GM12864 (cell line): ENCODE data around the gene BIRC6.
"Not testable (repeated sequence)": the region's sequence is repeated elsewhere in the genome, so short reads cannot be mapped to it uniquely, and the experiment has no call there.

Experiments
- DNase-seq: peaks from one replicate; pipeline ENCODE4 v3.0.0-alpha.2; 2011; ENCODE audit warnings: low read depth
- H3K4me3 ChIP-seq: 2 replicates; pipeline ENCODE4 v1.5.1; 2011; ENCODE audit warnings: mild to moderate bottlenecking, low read depth, low read length, control low read depth
- CTCF ChIP-seq: IDR thresholded peaks from 2 replicates; pipeline ENCODE4 v1.5.1; 2011; ENCODE audit warnings: low read depth, mild to moderate bottlenecking, moderate library complexity, low read length, control low read depth, inconsistent platforms; ENCODE audit errors: missing control alignments

The BIRC6 gene

GRCh38 chr2:32532961-32533360 lies 176.1 kb downstream of the BIRC6 start:
- no peak for DNase-seq

GRCh38 chr2:32534831-32535230 lies 178.0 kb downstream of the BIRC6 start:
- H3K4me3 ChIP-seq: no peak overlapping the region
- no peak for TF ChIP-seq CTCF
- no peak for DNase-seq

More at GRCh38 chr2:32532961-32533360, 176.1 kb downstream of the BIRC6 start:
- H3K4me3 ChIP-seq: no peak overlapping the region
- no peak for TF ChIP-seq CTCF

GRCh38 chr2:32538735-32539134 lies 181.9 kb downstream of the BIRC6 start:
- H3K4me3 ChIP-seq: no peak overlapping the region
- no peak for DNase-seq
- TF ChIP-seq CTCF: no peak

GRCh38 chr2:32552483-32552882 lies 195.7 kb downstream of the BIRC6 start:
- DNase-seq, H3K4me3 ChIP-seq: not testable (repeated sequence)

GRCh38 chr2:32553829-32554432 lies 197.1 kb downstream of the BIRC6 start:
- peak; percentile 62 for TF ChIP-seq CTCF
- peak; percentile 38 for DNase-seq
- H3K4me3 ChIP-seq: no peak overlapping the region

- H3K4me3 ChIP-seq: no peak overlapping the region
- TF ChIP-seq CTCF: no peak
- no peak for DNase-seq
Measured at GRCh38 chr2:32558492-32558891, 201.7 kb downstream of the BIRC6 start.

DNA sequence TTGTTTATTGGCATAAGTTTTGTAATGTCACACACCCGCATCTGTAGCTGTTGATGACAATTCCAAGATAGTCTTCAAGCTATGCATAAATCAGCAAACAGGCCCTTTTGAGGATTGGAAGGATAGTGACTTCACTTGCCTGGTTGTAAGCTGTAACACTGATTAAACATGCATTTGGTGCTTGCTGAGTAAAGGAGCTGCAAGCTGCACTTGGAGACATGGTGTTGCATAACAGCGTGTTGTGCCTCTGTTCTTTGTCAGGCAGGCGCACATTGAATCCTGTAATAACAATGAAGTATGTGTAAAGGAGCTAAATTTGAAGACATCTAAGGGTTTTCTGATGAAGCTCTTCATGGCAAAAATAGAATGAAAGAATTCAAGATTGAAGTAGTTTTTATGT lies 202.3 kb downstream of the BIRC6 start:
- no peak overlapping the region for H3K4me3 ChIP-seq
- TF ChIP-seq CTCF: no peak
- DNase-seq: no peak
